Activated CD4-positive, alpha-beta T cell treated with anti-CD3 and anti-CD28 coated beads for 24 hours (primary cell): ENCODE measurements around the gene CUL4A.

Experiments used
- DNase-seq, 2 donors: peaks; one replicate each; pipeline ENCODE4 v3.0.0-alpha.2; 2020; ENCODE audit warnings: low read depth in 2 of 2

The CUL4A gene

GRCh38 chr13:113207890-113208420 lies 1.5 kb upstream of the CUL4A start:
- no peak for DNase-seq

DNA sequence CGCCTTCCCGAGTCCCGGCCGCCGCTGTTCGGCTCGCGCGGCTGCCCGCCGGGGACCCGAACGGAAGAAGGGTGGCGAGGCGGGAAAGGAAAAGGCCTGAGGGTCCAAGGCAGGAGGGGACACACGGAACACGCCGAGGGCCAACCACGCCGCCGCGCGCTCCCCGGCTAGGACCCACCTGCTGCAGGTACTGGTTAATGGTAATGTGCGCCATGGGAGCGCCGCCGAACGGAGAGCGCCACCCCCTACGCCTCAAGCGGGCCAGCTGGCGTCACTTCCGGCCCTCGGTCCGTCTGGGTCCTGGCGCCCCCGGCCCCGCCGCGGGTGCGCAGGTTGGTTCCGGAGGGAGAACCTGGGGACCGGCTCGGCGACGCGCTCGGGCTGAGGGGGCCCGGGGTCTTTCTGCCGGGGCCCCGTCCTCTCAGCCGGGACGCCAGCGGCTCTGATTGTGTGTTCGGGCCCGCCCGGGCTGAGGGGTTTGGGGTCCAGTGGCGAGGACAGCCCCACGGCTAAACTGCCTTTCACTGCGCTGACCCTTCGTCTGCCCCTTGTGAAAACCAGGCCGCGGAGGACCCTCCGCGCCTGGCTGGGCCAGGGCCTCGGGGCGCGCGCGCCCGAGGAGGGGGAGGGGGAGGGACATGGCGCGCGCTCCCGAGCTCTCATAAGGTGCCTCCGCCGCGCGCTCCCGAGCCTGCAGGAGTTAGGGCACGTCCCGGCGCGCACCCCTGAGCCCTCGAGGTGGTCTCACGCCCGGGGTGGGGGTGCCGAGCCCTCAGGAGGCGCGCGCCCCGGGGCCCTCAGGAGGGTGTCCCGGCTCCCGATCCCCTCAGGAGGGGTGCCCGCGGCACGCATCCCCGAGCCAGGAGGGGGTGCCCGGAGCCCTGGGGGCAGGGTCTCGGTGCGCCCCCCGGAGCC lies 735 bp upstream of the CUL4A start, which contains the start of gene PCID2:
TSS of gene PCID2 (minus strand) at position 249 of the 915 bp plus-strand sequence. CDS start at position 214, 35 bp downstream.
- DNase-seq = peak; percentile 78 to 83

- DNase-seq = peak; percentile 27 to 53
These were observed 477 bp downstream of the CUL4A start for GRCh38 chr13:113209759-113210421.

GRCh38 chr13:113210833-113211232 lies 1.4 kb downstream of the CUL4A start:
- no peak for DNase-seq

- no peak for DNase-seq
These were observed 2.4 kb downstream of the CUL4A start for GRCh38 chr13:113211774-113212173.

GRCh38 chr13:113216254-113217048 lies 7.0 kb downstream of the CUL4A start:
- DNase-seq = no peak

DNA sequence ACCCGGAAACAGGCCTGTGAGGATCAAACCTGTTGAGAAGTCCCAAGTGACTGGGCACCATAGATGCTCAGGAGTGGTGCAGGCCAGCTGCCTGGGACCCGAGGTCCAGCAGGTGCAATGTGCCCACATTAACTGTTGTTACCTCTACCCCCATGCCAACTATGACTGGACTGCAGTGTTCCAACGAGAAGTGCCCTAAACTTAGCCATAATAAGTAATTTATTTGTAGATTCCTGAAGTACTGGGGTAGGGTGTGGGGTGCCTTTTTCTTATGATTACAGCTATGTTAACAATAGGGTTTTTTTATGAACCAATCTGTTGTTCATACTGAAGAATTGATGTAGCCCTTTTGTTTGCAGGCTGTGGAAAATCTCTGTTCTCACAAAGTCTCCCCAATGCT lies 9.2 kb downstream of the CUL4A start:
- DNase-seq = no peak

GRCh38 chr13:113219256-113219940 lies 10.0 kb downstream of the CUL4A start:
- no peak for DNase-seq

DNA sequence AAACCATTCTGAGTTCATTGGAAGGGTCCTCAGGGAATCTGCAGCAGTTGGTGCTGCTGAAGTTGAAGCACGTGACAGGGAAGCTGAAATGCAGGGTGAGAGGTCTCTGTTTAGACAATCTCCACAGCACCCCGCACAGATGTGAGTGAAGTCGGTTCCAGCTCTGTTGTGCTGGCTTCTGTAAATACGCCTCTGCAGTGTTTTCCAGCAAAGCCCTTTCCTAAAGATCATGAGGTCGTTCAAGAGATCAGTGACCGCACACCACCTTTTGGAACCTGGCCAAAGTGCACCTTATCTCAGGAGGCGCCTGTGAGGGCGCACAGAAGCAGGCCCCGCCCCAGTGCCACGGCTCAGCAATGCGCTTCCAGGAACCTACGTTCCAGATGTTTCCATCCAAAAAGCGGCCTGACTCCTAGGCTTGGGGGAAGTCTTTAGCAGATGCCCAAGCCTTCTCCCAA lies 10.8 kb downstream of the CUL4A start:
- no peak for DNase-seq

DNA sequence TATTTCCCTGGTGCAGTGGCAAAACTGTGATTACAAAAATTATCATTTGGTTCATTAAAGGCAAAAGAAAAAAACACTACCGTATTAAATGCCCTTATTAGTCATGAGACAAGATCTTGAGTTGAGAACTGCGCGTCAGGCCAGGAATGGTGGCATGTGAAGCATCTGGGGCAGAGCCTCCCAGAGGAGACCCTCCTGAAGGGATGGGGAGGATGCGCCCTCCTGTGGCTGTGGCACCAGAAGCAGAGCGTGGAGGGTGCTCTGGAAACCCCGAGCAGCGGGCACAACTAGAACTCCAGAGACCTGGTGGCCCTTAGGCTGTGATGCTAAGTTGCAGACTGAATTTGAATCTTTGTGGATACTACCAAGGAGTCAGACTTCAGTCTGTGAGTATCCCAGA lies 11.5 kb downstream of the CUL4A start:
- no peak for DNase-seq

DNA sequence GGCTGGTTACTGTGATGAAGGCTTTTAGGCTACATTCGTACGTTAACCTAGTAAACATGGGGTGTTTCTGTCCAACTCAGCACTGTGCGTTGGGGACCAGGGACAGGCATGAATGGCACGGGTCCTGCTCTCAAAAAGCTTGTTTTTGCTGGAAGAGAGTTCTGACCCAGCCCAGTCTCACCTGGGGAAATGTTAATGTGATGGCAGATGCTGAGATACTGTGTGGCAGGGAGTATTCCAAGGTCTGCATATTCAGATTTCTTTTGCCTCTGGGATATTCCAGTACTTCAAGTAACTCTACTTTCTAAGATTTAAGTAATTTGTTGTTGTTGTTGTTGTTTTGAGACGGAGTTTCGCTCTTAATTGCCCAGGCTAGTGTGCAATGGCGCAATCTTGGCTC lies 13.7 kb downstream of the CUL4A start:
- no peak for DNase-seq

DNA sequence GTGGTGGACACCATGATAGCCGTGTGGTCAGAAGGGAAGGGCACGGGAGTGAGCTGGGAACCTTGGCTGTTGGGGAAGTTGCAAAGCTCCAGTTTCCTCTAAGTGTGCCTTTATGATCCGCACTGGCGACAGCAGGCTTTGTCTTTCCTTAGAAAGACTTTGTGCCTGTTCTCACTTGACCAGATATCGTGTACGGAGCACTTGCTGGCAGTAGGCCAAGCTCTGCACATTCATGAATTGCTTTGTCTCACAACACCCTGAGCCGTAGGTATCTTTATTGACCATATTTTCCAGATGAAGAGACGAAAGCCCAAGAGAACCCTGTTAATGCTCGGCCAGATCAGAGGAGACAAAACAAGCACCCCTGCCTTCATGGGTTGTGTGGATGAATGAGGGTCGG lies 15.1 kb downstream of the CUL4A start:
- DNase-seq = no peak

DNA sequence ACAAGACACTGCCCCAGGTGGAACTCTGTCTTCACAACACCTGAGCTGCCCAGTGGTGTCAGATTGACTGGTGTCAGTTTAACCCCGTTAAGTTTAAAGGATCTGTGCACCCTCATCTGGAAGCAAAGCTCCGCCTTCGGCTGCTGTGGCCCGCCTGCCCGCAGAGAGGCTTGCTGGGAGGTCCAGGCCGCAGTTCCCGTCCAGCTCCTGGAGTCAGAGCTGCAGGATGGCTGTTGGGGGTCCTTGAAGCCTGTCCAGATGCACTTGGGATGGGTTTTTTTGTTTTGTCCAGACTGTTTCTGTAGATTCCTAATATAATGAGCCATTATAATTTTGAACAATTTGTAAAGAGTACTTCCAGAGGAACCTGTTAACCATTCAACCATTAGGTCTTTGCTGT lies 16.1 kb downstream of the CUL4A start:
- DNase-seq = no peak

- no peak for DNase-seq
These were observed 17.5 kb downstream of the CUL4A start for GRCh38 chr13:113226873-113227450.

DNA sequence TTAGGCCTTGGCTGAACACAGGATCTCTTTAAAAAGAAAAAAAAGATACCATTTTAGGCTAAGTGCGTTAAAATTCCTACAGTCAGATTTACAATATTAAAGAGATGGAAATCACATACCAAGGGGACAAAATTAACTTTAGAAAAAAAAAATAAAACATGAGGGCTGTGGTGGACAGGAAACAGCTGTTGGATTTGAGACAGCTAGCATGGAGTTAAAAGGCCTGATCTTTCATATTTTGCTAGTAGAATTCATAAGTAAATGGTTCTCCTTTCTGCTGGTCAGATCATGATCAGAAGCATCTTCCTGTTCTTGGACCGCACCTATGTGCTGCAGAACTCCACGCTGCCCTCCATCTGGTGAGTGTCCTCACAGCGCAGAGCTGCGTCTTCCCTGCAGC lies 19.7 kb downstream of the CUL4A start:
- DNase-seq = no peak

- no peak for DNase-seq
These were observed 20.4 kb downstream of the CUL4A start for GRCh38 chr13:113229791-113230190.

- no peak for DNase-seq
These were observed 22.1 kb downstream of the CUL4A start for GRCh38 chr13:113231306-113232207.

DNA sequence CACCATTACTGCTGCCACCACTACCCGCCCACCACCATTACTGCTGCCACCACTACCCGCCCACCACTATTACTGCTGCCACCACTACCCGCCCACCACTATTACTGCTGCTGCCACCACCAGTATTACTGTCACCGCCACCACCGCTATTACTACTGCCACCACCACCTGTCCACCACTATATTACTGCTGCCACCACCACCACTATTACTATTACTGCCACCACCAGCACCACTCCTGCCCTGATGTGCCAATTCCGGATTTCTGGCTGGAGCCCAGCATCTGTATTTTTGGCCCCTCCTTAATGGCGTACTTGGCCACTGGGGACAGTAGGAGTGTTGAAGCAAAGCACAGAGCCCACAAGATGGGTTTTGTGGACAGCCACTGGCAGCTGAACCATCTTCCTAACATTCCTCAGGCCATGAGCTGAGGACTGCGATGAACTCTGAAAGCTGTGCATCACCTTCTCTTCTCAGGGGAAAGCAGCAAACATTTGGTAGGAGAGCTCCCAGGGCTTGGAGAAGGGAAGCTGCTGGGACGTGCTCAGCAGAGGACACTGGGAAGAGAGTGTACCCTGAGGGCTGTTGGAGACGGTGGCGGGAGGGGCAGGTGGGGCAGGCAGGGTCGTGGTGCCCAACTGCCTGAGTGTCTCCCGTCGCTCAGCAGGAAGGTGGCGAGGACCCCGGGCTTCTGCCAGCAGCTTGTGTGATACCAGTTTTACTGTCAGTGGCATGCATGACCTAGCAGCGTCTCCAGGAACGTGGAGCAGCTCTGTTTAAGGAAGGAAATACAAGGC lies 23.0 kb downstream of the CUL4A start:
- no peak for DNase-seq

DNA sequence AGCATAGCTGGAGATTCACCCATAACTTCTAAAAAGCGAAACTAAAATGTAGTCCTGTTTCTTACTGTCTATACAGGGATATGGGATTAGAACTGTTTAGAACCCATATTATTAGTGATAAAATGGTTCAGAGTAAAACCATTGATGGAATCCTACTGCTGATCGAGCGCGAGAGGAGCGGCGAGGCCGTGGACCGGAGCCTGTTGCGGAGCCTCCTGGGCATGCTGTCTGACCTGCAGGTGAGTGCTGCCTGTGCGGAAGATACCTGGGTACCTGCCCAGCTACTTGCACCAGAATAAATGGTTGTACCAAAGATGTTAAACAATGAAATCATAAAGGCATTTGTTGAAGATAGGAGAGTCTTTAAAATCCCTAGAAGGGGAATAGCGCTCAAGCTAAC lies 23.7 kb downstream of the CUL4A start:
- no peak for DNase-seq
